AG04450 (cell line): Measurements from ENCODE around the gene RWDD4. TPM values are rescaled to one million over a fixed set of nuclear protein-coding genes. Genes with fewer than 3 reads are reported as not detected.
A peak's percentile ranks its signal among the peaks of the same experiment; 100 is the strongest.

ENCODE experiments used
- CTCF ChIA-PET: fragments of 300-600, 350-600 bp; formaldehyde crosslinking; extraction: SDS; loops from one replicate; lab custom pipeline; 2022; ENCODE audit warnings: antibody characterized with exemption, inconsistent platforms; lab: Charles Lee
- POLR2A ChIA-PET: fragments of 350-600 bp; formaldehyde crosslinking; extraction: SDS; loops from one replicate; lab custom pipeline; 2021; ENCODE audit warnings: antibody characterized with exemption, inconsistent platforms; lab: Yijun Ruan, JAX
- DNase-seq: peaks from one replicate; pipeline ENCODE4 v3.0.0-alpha.2; 2011; ENCODE audit warnings: low read depth, low spot score
- H3K27ac ChIP-seq: one replicate; pipeline ENCODE4 v1.5.1; 2012; ENCODE audit warnings: low read depth, low read length, control low read depth
- H3K27me3 ChIP-seq: one replicate; pipeline ENCODE4 v1.6.0; 2012; ENCODE audit warnings: low read length; ENCODE audit not compliant: control insufficient read depth, insufficient read depth
- H3K4me3 ChIP-seq: 2 replicates; pipeline ENCODE4 v1.5.1; 2011; ENCODE audit warnings: mild to moderate bottlenecking, low read depth, low read length, control low read depth
- H3K9me3 ChIP-seq: 2 replicates; pipeline ENCODE4 v1.5.1; 2012; ENCODE audit warnings: low read length; ENCODE audit not compliant: control insufficient read depth, insufficient read depth
- polyA plus RNA-seq: library from polyadenylated mRNA; depleted of rRNA; stranded (reverse); fragments of >200 nt; gene quantifications from 2 replicates; pipeline ENCODE4 v1.2.3, GENCODE V29; 2011
- TF ChIP-seq, protein P1 (sequence below): IDR thresholded peaks from 2 replicates; pipeline ENCODE4 v1.5.1; 2011; ENCODE audit warnings: low read depth, low read length, control low read depth, inconsistent platforms

The RWDD4 gene
- polyA plus RNA-seq, 1 experiment, result 17.0 TPM

DNA sequence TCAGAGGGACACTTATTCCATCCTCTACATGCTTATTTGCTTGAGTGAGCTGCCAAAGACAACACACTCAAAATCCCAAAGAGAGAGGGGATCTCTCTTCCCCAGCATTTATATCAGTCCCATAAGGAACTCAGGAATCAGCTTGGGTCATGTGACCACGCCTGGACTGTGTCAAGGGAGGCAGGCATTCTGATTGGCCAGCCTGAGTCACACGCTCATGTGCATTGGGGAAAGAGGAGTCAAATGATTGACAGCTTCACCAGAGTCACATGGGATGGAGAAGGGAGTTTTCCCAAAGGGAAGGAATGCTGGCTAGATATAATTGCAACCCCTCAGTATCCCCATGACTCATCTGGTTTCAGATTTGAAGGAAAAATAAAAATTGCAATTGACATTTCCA is 49.0 kb downstream of the RWDD4 start:
- TF ChIP-seq, protein P1, sequence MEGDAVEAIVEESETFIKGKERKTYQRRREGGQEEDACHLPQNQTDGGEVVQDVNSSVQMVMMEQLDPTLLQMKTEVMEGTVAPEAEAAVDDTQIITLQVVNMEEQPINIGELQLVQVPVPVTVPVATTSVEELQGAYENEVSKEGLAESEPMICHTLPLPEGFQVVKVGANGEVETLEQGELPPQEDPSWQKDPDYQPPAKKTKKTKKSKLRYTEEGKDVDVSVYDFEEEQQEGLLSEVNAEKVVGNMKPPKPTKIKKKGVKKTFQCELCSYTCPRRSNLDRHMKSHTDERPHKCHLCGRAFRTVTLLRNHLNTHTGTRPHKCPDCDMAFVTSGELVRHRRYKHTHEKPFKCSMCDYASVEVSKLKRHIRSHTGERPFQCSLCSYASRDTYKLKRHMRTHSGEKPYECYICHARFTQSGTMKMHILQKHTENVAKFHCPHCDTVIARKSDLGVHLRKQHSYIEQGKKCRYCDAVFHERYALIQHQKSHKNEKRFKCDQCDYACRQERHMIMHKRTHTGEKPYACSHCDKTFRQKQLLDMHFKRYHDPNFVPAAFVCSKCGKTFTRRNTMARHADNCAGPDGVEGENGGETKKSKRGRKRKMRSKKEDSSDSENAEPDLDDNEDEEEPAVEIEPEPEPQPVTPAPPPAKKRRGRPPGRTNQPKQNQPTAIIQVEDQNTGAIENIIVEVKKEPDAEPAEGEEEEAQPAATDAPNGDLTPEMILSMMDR, result no peak
- ChIA-PET POLR2A (no interaction called here), CTCF (interaction anchor here (0.6 to 1.4 kb wide), 2 partner anchors 9 to 75 kb away, joined by 3 to 4 read pairs; no protein-coding TSS in a partner anchor)
- no peak overlapping the region for H3K4me3 ChIP-seq
- DNase-seq, result no peak
- peaks cover 7% of the 10 kb centered on the region for H3K27me3 ChIP-seq
- no peaks in the 10 kb centered on the region for H3K9me3 ChIP-seq
- no peak overlapping the region for H3K27ac ChIP-seq

DNA sequence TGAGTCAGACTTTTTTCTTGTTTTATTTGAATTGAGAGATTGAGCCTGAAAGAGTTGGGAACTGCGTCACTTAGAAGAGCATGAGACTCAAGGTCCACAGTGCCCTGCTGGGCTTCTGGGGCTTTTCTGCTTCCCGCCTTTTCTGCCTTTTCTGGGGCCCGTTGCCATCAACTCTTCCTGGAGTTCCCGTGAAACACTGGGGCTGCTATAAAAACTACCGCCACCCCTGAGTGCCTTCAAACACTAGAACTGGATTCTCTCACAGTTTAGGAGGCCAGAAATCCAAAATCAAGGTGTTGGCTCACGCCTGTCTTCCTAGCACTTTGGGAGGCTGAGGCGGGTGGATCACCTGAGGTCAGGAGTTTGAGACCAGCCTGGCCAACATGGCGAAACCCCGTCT is 49.8 kb downstream of the RWDD4 start:
- Histone ChIP-seq H3K27ac (no peak overlapping the region), H3K27me3 (peaks cover 7% of the 10 kb centered on the region), H3K4me3 (no peak overlapping the region), H3K9me3 (no peaks in the 10 kb centered on the region)
- TF ChIP-seq, protein P1, result no peak
- ChIA-PET POLR2A (no interaction called here), CTCF (interaction anchor here (1.4 kb wide), 1 partner anchor 9 kb away, joined by 3 read pairs; no protein-coding TSS in a partner anchor)
- no peak for DNase-seq

DNA sequence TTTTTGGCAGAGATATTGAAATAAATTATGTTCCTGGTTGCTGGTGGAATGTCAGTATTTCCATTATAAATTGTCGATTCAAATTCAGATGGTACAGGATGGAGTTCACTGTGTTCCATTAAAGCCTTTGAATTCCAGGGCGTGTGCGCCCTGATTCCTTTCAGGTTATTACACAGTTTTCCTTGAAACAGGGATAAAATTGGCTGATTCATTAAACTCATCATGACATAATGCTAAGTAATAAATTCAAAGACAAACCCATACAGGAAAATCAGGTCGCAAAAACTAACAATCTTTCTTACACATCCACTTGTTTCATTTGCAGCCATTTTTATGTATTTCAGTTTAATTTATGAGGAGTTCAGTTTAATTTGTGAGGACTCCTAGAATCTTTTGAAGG is 51.1 kb downstream of the RWDD4 start:
- peaks cover 3% of the 10 kb centered on the region for H3K27me3 ChIP-seq
- no peak overlapping the region for H3K4me3 ChIP-seq
- ChIA-PET POLR2A (no interaction called here), CTCF (no interaction called here)
- DNase-seq, result no peak
- TF ChIP-seq, protein P1, result no peak
- no peaks in the 10 kb centered on the region for H3K9me3 ChIP-seq
- H3K27ac ChIP-seq, result no peak overlapping the region

DNA sequence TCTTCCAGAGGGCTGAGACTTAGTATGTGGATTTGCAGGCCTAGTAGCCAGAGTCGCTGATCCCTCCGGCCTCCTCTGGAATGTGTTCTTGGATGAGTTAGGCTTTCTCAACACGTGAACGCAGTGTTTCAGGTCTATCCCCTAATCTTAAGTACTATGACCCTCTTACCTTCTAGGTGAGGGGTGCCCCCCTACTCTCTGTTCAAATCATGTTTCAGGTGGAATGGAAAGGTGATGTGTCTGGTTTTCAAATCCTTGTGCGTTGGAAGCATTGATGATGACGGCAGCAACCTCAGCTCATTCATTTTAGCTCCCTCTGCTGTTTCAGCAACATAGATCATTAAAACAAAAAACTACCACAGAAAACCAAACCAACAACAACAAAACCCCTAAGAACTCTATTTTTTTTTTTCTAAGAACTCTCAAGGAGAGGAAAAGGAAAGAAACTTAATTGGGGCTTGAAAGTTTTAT is 56.4 kb downstream of the RWDD4 start:
- CTCF ChIA-PET, result interaction anchor here (0.6 to 1.7 kb wide), 9 partner anchors 9 to 647 kb away, joined by 3 to 8 read pairs (median 4); no protein-coding TSS in a partner anchor
- POLR2A ChIA-PET, result no interaction called here
- H3K27ac ChIP-seq, result no peak overlapping the region
- H3K9me3 ChIP-seq, result no peaks in the 10 kb centered on the region
- DNase-seq, result no peak
- TF ChIP-seq, protein P1, result peak; percentile 57
- peaks cover 3% of the 10 kb centered on the region for H3K27me3 ChIP-seq
- no peak overlapping the region for H3K4me3 ChIP-seq

DNA sequence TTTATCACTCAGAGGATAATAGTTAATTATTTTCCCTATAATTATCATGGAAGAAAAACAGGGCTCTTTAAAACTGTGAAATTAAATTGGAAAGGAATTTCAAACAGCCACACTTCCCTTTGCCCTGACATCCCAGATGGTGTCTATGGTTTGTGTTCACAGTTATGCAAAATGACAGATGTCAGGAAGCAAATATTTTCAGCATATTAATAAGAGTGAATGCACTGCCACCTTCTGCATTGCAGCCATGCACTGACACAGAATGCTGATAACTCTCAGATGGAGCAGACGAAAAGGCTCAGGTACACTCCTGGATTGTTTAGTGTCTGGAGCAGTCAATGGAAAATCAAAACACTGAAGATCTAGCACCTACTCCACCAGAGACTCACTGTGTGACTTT is 57.6 kb downstream of the RWDD4 start:
- no peak overlapping the region for H3K4me3 ChIP-seq
- H3K27ac ChIP-seq, result no peak overlapping the region
- CTCF ChIA-PET, result interaction anchor here (1.2 to 3.1 kb wide), 6 partner anchors 10 to 132 kb away, joined by 3 to 17 read pairs (median 6); no protein-coding TSS in a partner anchor
- no peaks in the 10 kb centered on the region for H3K9me3 ChIP-seq
- no peaks in the 10 kb centered on the region for H3K27me3 ChIP-seq
- no peak for DNase-seq
- POLR2A ChIA-PET, result no interaction called here
- TF ChIP-seq, protein P1, result no peak
